ENCODE results near the gene GRIK1. TPM values are rescaled to one million over a fixed set of nuclear protein-coding genes. Genes with fewer than 3 reads are reported as not detected.

The GRIK1 gene
- total and polyA plus RNA-seq, 2 donors (not counting 1 experiment from before 2014, with no cell fraction given): not detected

- no CpG with 5 or more reads among the region's 1 CpG for WGBS (ENCODE audit: insufficient coverage)
- no peaks in the 10 kb centered on the region for H4K20me1 ChIP-seq (ENCODE audit: control insufficient read depth, insufficient read depth, low read length, poor library complexity, severe bottlenecking)
- Mint-ChIP-seq H3K27ac (no peak overlapping the region), H3K4me3 (no peak overlapping the region), H3K27me3 (no peaks in the 10 kb centered on the region), H3K4me1 (peaks cover 27% of the 10 kb centered on the region), H3K9me3 (ENCODE audit: insufficient read depth) (no peaks in the 10 kb centered on the region)
- H3K4me1 ChIP-seq (ENCODE audit: control insufficient read depth in 2 of 2, insufficient read depth in 2 of 2, low read length in 2 of 2): no peaks in the 10 kb centered on the region
- ChIA-PET CTCF (no interaction called here), POLR2A (no interaction called here)
- H3K27ac ChIP-seq (ENCODE audit: low read length in 2 of 2): no peak overlapping the region
- no peaks in the 10 kb centered on the region for H3K9me3 ChIP-seq (ENCODE audit: control extremely low read depth in 1 of 3, control insufficient read depth in 2 of 3, insufficient read depth in 1 of 3, low read length in 2 of 3)
- ATAC-seq (ENCODE audit: low read depth) (no peak), DNase-seq (no peak)
- H3K9ac ChIP-seq (ENCODE audit: low read length): no peak overlapping the region
- intact Hi-C loops (cut with micrococcal nuclease): no loop called here
- H3K79me2 ChIP-seq (ENCODE audit: control insufficient read depth, insufficient read depth, low read length): no peaks in the 10 kb centered on the region
- no peak for TF ChIP-seq EZH2 (IDR thresholded peaks at IDR 0.05; ENCODE audit: borderline replicate concordance, insufficient read depth, low read depth, low read length, poor library complexity, severe bottlenecking)
- no peak for TF ChIP-seq CTCF (IDR thresholded peaks at IDR 0.05)
- no peaks in the 10 kb centered on the region for H3K27me3 ChIP-seq (replicated peaks in 1 of 4; ENCODE audit: control extremely low read depth in 1 of 4, control insufficient read depth in 3 of 4, insufficient read depth in 4 of 4, low read length in 3 of 4)
- H3K4me3 ChIP-seq (ENCODE audit: control extremely low read depth in 1 of 5, extremely low read depth in 1 of 5, insufficient read depth in 1 of 5, low read depth in 2 of 5, low read length in 4 of 5): no peak overlapping the region
- H2AFZ ChIP-seq (ENCODE audit: insufficient read depth, low read depth, low read length, poor library complexity, severe bottlenecking): no peak overlapping the region
- no peaks in the 10 kb centered on the region for H3K36me3 ChIP-seq (replicated peaks in 1 of 2; ENCODE audit: control extremely low read depth in 1 of 2, control insufficient read depth in 1 of 2, extremely low read depth in 1 of 2, insufficient read depth in 2 of 2, low read length in 1 of 2)
- no peak overlapping the region for H3K4me2 ChIP-seq (replicated peaks; ENCODE audit: low read depth, low read length, poor library complexity, severe bottlenecking)
Observed at GRCh38 chr21:29675451-29675850, 264.3 kb downstream of the GRIK1 start.

GRCh38 chr21:29674343-29674742 lies 265.5 kb downstream of the GRIK1 start:
- TF ChIP-seq EZH2 (IDR thresholded peaks at IDR 0.05; ENCODE audit: borderline replicate concordance, insufficient read depth, low read depth, low read length, poor library complexity, severe bottlenecking) (no peak), CTCF (IDR thresholded peaks at IDR 0.05) (no peak)
- Histone ChIP-seq H3K9ac (ENCODE audit: low read length) (no peak overlapping the region), H3K9me3 (ENCODE audit: control extremely low read depth in 1 of 3, control insufficient read depth in 2 of 3, insufficient read depth in 1 of 3, low read length in 2 of 3) (no peaks in the 10 kb centered on the region), H3K27me3 (replicated peaks in 1 of 4; ENCODE audit: control extremely low read depth in 1 of 4, control insufficient read depth in 3 of 4, insufficient read depth in 4 of 4, low read length in 3 of 4) (no peaks in the 10 kb centered on the region), H3K79me2 (ENCODE audit: control insufficient read depth, insufficient read depth, low read length) (no peaks in the 10 kb centered on the region), H3K4me1 (ENCODE audit: control insufficient read depth in 2 of 2, insufficient read depth in 2 of 2, low read length in 2 of 2) (no peaks in the 10 kb centered on the region), H2AFZ (ENCODE audit: insufficient read depth, low read depth, low read length, poor library complexity, severe bottlenecking) (no peak overlapping the region), H4K20me1 (ENCODE audit: control insufficient read depth, insufficient read depth, low read length, poor library complexity, severe bottlenecking) (no peaks in the 10 kb centered on the region), H3K27ac (ENCODE audit: low read length in 2 of 2) (no peak overlapping the region), H3K36me3 (replicated peaks in 1 of 2; ENCODE audit: control extremely low read depth in 1 of 2, control insufficient read depth in 1 of 2, extremely low read depth in 1 of 2, insufficient read depth in 2 of 2, low read length in 1 of 2) (no peaks in the 10 kb centered on the region), H3K4me2 (replicated peaks; ENCODE audit: low read depth, low read length, poor library complexity, severe bottlenecking) (no peak overlapping the region), H3K4me3 (ENCODE audit: control extremely low read depth in 1 of 5, extremely low read depth in 1 of 5, insufficient read depth in 1 of 5, low read depth in 2 of 5, low read length in 4 of 5) (no peak overlapping the region)
- ChIA-PET CTCF (no interaction called here), POLR2A (no interaction called here)
- Mint-ChIP-seq H3K4me3 (no peak overlapping the region), H3K9me3 (ENCODE audit: insufficient read depth) (no peaks in the 10 kb centered on the region), H3K27ac (no peak overlapping the region), H3K27me3 (no peaks in the 10 kb centered on the region), H3K4me1 (peaks cover 27% of the 10 kb centered on the region)
- DNase-seq (no peak), ATAC-seq (ENCODE audit: low read depth) (no peak)
- no CpG with 5 or more reads among the region's 3 CpGs for WGBS (ENCODE audit: insufficient coverage)
- intact Hi-C loops (cut with micrococcal nuclease): no loop called here
